ENCODE data around the gene FBXO3. TPM values are rescaled to one million over a fixed set of nuclear protein-coding genes. Genes with fewer than 3 reads are reported as not detected.

Gene FBXO3
- total RNA-seq, 1 experiment from 2014 or later: 20.2 TPM

DNA sequence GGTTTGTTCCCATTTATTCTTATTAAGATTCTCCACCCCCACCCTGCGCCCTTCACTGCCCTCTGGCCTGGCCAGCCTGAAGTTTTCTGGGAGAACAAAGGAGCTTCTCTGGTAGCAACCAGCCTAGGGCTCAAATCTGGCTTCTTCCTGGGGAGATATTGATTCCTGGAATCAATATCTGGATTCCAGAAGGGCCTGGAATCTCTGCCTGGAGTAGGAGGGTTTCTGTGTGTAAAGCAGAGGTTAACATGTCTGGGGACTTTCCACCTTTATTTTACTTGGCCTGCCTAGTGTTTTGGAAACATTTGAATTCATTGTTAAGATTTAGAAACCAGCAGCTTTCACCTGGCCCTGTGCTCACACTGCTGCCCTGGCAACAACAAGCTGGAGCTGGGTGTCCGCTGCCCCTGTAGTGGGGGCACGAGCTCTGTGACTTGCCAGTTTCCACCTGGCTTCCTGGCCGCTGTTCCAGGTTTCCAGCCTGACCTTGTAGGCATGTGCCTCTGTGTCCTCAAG, 79.2 kb downstream of the FBXO3 start:
- peak; percentile 58 for DNase-seq (ENCODE audit: low read depth)
- in situ Hi-C loops (cut with HindIII; ENCODE audit: low pct_unique_long_range_greater_than_20kb, low sequenced_read_pairs): no loop called here

DNA sequence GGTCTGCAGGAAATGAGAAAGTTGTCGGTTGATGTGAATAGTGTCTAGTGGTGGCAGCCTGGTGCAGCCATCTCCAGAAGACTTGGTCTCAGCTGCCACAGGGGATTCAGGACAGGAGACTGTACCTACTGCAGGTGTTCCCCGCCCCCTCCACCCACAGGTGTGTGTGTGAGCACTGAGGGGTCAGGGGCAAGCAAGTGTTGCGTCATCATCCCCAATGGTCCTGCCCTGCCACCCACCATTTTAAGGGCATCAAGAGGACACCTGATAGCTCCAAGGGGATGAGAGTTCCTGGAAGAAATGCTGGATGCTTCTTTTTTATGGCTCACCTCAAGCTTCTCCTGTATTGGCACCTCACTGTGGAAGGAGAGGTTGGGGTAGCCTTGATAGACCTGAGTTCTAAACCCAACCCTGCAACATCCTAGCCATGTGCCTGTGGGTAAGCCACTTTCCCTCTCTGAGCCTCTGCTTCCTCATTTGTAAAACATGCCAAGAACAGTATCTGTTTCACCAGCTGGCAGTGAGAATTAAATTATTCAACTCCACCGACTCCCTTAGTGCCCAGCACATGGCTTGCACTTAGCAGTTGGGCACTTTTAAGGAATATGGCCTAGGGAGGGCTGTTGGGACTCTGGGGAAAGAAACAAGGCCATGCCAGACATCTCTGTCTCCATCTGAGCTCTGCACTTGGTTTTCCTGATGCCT, 79.8 kb downstream of the FBXO3 start:
- in situ Hi-C loops (cut with HindIII; ENCODE audit: low pct_unique_long_range_greater_than_20kb, low sequenced_read_pairs): no loop called here

DNA sequence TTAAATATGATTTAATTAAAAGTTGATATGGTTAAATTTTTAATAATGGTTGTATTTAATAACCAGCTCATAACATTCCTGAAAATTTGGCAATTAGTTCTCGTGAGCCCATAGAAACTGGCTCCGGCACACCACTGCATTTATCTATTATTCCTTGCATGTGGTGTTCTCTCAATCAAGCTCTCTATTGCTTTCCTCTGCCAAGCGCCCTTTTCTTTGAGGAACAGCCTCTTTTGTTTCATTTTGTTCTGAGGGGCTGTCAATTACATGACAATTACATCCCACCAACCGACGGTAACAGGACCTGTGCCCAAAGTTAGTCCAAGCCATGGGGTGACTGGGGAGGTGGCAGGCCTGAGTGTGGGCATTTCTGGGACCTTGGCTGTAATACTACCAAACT, 81.8 kb downstream of the FBXO3 start:
- in situ Hi-C loops (cut with HindIII; ENCODE audit: low pct_unique_long_range_greater_than_20kb, low sequenced_read_pairs): no loop called here
- no peak for DNase-seq (ENCODE audit: low read depth)

More for the DNA sequence above, 79.8 kb downstream of the FBXO3 start:
- no peak for DNase-seq (ENCODE audit: low read depth)

DNA sequence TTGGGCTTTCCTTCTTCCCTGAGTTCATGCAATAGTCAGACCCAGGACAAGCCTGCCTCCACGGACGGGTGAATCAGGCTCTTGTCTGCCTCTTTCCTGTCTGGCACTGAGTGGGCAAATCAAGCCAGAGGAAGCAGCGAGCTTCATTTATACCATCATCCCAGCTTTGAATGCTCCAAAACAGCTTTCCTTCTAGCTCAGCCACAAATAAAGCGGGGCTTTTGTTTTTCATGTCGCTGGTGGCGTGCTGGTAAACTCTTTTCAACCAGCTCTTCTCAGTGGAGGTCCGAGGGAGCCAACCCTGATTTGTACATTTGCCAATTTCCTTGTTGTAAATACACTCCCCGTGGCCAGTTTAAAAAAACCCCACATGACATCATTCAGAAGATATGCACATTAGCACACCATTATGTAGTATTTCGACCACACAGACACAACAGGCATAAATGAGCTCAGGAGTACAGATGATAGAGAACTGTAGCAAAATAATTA, 82.3 kb downstream of the FBXO3 start:
- peak; percentile 89 for DNase-seq (ENCODE audit: low read depth)
- in situ Hi-C loops (cut with HindIII; ENCODE audit: low pct_unique_long_range_greater_than_20kb, low sequenced_read_pairs): no loop called here

DNA sequence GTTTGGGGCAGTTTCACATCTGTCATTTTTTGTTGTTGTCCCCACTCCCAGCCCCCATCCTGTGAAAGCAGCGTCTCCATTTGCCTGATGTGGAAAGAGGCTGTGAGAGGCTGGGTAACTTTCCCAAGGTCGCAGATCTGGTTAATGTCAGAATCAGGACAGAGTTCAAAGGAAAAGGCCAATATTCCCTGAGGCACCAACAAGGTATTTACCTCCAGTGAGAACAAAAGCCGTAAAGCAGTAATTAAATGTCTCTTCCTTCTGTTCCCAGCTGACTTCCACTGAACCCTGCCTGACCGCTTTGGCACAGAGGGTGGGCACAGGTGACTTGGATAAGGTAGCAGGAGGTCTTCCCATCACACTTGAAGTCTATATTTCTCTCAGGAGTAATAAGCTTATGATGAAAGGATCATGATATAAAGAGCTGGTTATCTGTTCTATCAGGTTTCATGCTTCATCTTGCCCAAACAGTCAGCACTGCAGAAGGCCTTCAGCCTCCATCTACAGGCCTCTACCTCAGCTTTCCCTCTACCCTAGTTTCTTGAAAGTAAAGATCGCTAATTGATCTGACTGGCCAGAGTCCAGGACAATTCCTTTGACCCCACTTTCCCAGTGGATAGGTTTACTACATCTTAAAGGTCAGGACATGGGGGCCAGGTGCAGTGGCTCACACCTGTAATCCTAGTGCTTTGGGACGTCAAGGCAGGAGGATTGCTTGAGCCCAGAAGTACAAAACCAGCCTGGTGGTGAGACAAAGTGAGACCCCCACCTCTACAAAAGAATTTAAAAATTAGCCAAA, 83.1 kb downstream of the FBXO3 start:
- peak; percentile 57 for DNase-seq (ENCODE audit: low read depth)
- in situ Hi-C loops (cut with HindIII; ENCODE audit: low pct_unique_long_range_greater_than_20kb, low sequenced_read_pairs): no loop called here

Other genes starting within 250 kb of the FBXO3 start
- gene C11orf91, start 73.7 kb downstream of the FBXO3 start, total RNA-seq (2014; rRNA removed; shearing (Covaris generic); ENCODE audit: low replicate concordance): not detected in 2 replicates
- 131 and 219 TPM in 2 replicates for gene CD59, start 38.1 kb downstream of the FBXO3 start, total RNA-seq (2014; rRNA removed; shearing (Covaris generic); ENCODE audit: low replicate concordance)
- gene LMO2, start 117.6 kb upstream of the FBXO3 start, total RNA-seq (2014; rRNA removed; shearing (Covaris generic); ENCODE audit: low replicate concordance): not detected in 2 replicates

All from Caki2 (cell line).